ENCODE results near the gene TBCK. TPM values are rescaled to one million over a fixed set of nuclear protein-coding genes. Genes with fewer than 3 reads are reported as not detected.
A peak's percentile ranks its signal among the peaks of the same experiment; 100 is the strongest.
"Not testable (repeated sequence)": the region's sequence is repeated elsewhere in the genome, so short reads cannot be mapped to it uniquely, and the experiment has no call there.

TBCK gene
- total RNA-seq, 4 donors from 2014 or later = 15.6 to 29.9 (median 21.8) TPM

GRCh38 chr4:106238820-106239420 is 77.1 kb downstream of the TBCK start:
- TF ChIP-seq POLR2A (IDR thresholded peaks at IDR 0.05) (no peak), CTCF (IDR thresholded peaks at IDR 0.05) (no peak)
- WGBS, 2 donors = 55% methylated on average over 2 of the region's 2 CpGs
- intact Hi-C loops (cut with DNase I; ENCODE audit: low total_unique reads) = no loop called here
- no peak for DNase-seq (ENCODE audit: low spot score in 2 of 2)
- H3K4me3 ChIP-seq (ENCODE audit: low read depth, poor library complexity, severe bottlenecking) = no peak overlapping the region

GRCh38 chr4:106231931-106232330 is 84.1 kb downstream of the TBCK start:
- no peak overlapping the region for H3K4me3 ChIP-seq (ENCODE audit: low read depth, poor library complexity, severe bottlenecking)
- TF ChIP-seq POLR2A (IDR thresholded peaks at IDR 0.05) (no peak), CTCF (IDR thresholded peaks at IDR 0.05) (no peak)
- intact Hi-C loops (cut with DNase I; ENCODE audit: low total_unique reads) = no loop called here
- DNase-seq (ENCODE audit: low spot score in 2 of 2) = no peak

- no peak overlapping the region for H3K4me3 ChIP-seq (ENCODE audit: low read depth, poor library complexity, severe bottlenecking)
- no peak for DNase-seq (ENCODE audit: low spot score in 2 of 2)
- TF ChIP-seq CTCF (IDR thresholded peaks at IDR 0.05) (no peak), POLR2A (IDR thresholded peaks at IDR 0.05) (no peak)
- intact Hi-C loops (cut with DNase I; ENCODE audit: low total_unique reads) = no loop called here
Observed at GRCh38 chr4:106222548-106222947, 93.5 kb downstream of the TBCK start.

GRCh38 chr4:106213291-106213690 is 102.7 kb downstream of the TBCK start:
- DNase-seq (ENCODE audit: low spot score in 2 of 2) = peak in 1 of 2 donors; percentile 49
- intact Hi-C loops (cut with DNase I; ENCODE audit: low total_unique reads); H3K4me3 ChIP-seq (ENCODE audit: low read depth, poor library complexity, severe bottlenecking): not testable (repeated sequence)
- 96 to 97% methylated on average over 23 of the region's 23 CpGs for WGBS, 2 donors

GRCh38 chr4:106210021-106210420 is 106.0 kb downstream of the TBCK start:
- no peak for DNase-seq (ENCODE audit: low spot score in 2 of 2)
- no peak overlapping the region for H3K4me3 ChIP-seq (ENCODE audit: low read depth, poor library complexity, severe bottlenecking)
- no peak for TF ChIP-seq CTCF (IDR thresholded peaks at IDR 0.05)
- no peak for TF ChIP-seq POLR2A (IDR thresholded peaks at IDR 0.05)
- intact Hi-C loops (cut with DNase I; ENCODE audit: low total_unique reads) = no loop called here

- TF ChIP-seq CTCF (IDR thresholded peaks at IDR 0.05) = no peak
- TF ChIP-seq POLR2A (IDR thresholded peaks at IDR 0.05) = no peak
- DNase-seq (ENCODE audit: low spot score in 2 of 2) = peak in 1 of 2 donors; percentile 45
- 96 to 97% methylated on average over 3 to 5 of the region's 5 CpGs for WGBS, 2 donors
- H3K4me3 ChIP-seq (ENCODE audit: low read depth, poor library complexity, severe bottlenecking) = no peak overlapping the region
- intact Hi-C loops (cut with DNase I; ENCODE audit: low total_unique reads) = no loop called here
Observed at GRCh38 chr4:106208481-106209460, 107.2 kb downstream of the TBCK start.

Measured in lower leg skin (tissue), 4 donors.